B cell (primary cell): ENCODE measurements around the gene BDH1. TPM values are rescaled to one million over a fixed set of nuclear protein-coding genes. Genes with fewer than 3 reads are reported as not detected.

Source experiments
- ATAC-seq: fragments of 200-7000 bp; cut with Tn5 transposase; one replicate; pipeline ENCODE4 v1.10.0; 2021; ENCODE audit warnings: low read depth, mild to moderate bottlenecking, moderate number of reproducible peaks, moderate library complexity
- CTCF ChIA-PET: fragments of 350-600 bp; sonication (Branson Sonifier 250); formaldehyde crosslinking; loops from one replicate; lab custom pipeline; 2021; ENCODE audit warnings: antibody characterized with exemption, inconsistent platforms; lab: Charles Lee
- POLR2A ChIA-PET: fragments of 350-600 bp; sonication (Branson Sonifier 250); formaldehyde crosslinking; loops from one replicate; lab custom pipeline; 2021; ENCODE audit warnings: antibody characterized with exemption; lab: Charles Lee
- DNase-seq: peaks from one replicate; pipeline ENCODE4 v3.0.0; 2013
- H2AFZ ChIP-seq: 2 replicates; pipeline ENCODE4 v1.6.1; 2012; ENCODE audit warnings: mild to moderate bottlenecking, low read depth, low read length; ENCODE audit not compliant: insufficient read depth, poor library complexity, severe bottlenecking
- H3K27ac ChIP-seq, 2 donors: 1 replicate in 1 of 2; 2 replicates in 1 of 2; pipeline ENCODE4 v1.5.1; 2012 to 2013; ENCODE audit warnings: low read length in 2 of 2, mild to moderate bottlenecking in 2 of 2, moderate library complexity in 1 of 2
- H3K27me3 ChIP-seq, 4 experiments: fragments of 200-600 bp in 1 of 4; sonication (generic) in 1 of 4; replicated peaks in 1 of 4; 1 replicate in 2 of 4; 2 replicates in 2 of 4; pipeline versions ENCODE4 v1.6.1 to v1.7.0; 2013 to 2016; ENCODE audit warnings: low read length in 3 of 4, mild to moderate bottlenecking in 2 of 4, mixed read lengths in 1 of 4, moderate library complexity in 1 of 4; ENCODE audit not compliant: insufficient read depth in 4 of 4, control insufficient read depth in 3 of 4; ENCODE audit errors: control extremely low read depth in 1 of 4
- H3K36me3 ChIP-seq, 2 experiments: replicated peaks in 1 of 2; 1 replicate in 1 of 2; 2 replicates in 1 of 2; pipeline versions ENCODE4 v1.6.1 to v1.7.1; 2013; ENCODE audit warnings: low read length in 1 of 2; ENCODE audit not compliant: insufficient read depth in 2 of 2, control insufficient read depth in 1 of 2; ENCODE audit errors: control extremely low read depth in 1 of 2, extremely low read depth in 1 of 2
- H3K4me1 ChIP-seq, 2 donors: fragments of 200-600 bp in 1 of 2; sonication (generic) in 1 of 2; 1 replicate in 1 of 2; 2 replicates in 1 of 2; pipeline versions ENCODE4 v1.5.1 to v1.6.1; 2013 to 2017; ENCODE audit warnings: low read length in 2 of 2; ENCODE audit not compliant: control insufficient read depth in 2 of 2, insufficient read depth in 2 of 2
- H3K4me2 ChIP-seq: replicated peaks from 2 replicates; pipeline ENCODE3; 2012; ENCODE audit warnings: mild to moderate bottlenecking, low read depth, low read length; ENCODE audit not compliant: poor library complexity, severe bottlenecking
- H3K4me3 ChIP-seq, 5 experiments: fragments of 200-600 bp in 1 of 5; sonication (generic) in 1 of 5; 1 replicate in 3 of 5; 2 replicates in 2 of 5; pipeline versions ENCODE4 v1.5.1 to v1.7.0; 2011 to 2016; ENCODE audit warnings: low read length in 4 of 5, mild to moderate bottlenecking in 4 of 5, low read depth in 2 of 5, control low read depth in 1 of 5, moderate library complexity in 1 of 5; ENCODE audit not compliant: insufficient read depth in 1 of 5; ENCODE audit errors: control extremely low read depth in 1 of 5, extremely low read depth in 1 of 5
- H3K79me2 ChIP-seq: fragments of 200-600 bp; sonication (generic); one replicate; pipeline ENCODE4 v1.6.0; 2016; ENCODE audit warnings: low read length; ENCODE audit not compliant: control insufficient read depth, insufficient read depth
- H3K9ac ChIP-seq: fragments of 200-600 bp; sonication (generic); 2 replicates; pipeline ENCODE4 v1.6.1; 2017; ENCODE audit warnings: mild to moderate bottlenecking, low read length, moderate library complexity
- H3K9me3 ChIP-seq, 3 donors: one replicate each; pipeline versions ENCODE4 v1.6.1 to v1.7.1; 2013; ENCODE audit warnings: low read length in 2 of 3; ENCODE audit not compliant: control insufficient read depth in 2 of 3, insufficient read depth in 1 of 3; ENCODE audit errors: control extremely low read depth in 1 of 3
- H4K20me1 ChIP-seq: 2 replicates; pipeline ENCODE4 v1.6.0; 2012; ENCODE audit warnings: mild to moderate bottlenecking, low read length; ENCODE audit not compliant: insufficient read depth, control insufficient read depth, poor library complexity, severe bottlenecking
- H3K27ac Mint-ChIP-seq: one replicate; pipeline ENCODE4 v1.8.0; 2021; ENCODE audit warnings: mixed read lengths
- H3K27me3 Mint-ChIP-seq: one replicate; pipeline ENCODE4 v1.8.0; 2021; ENCODE audit warnings: mixed read lengths
- H3K4me1 Mint-ChIP-seq: one replicate; pipeline ENCODE4 v1.8.0; 2021; ENCODE audit warnings: mixed read lengths
- H3K4me3 Mint-ChIP-seq: one replicate; pipeline ENCODE4 v1.8.0; 2021; ENCODE audit warnings: mixed read lengths
- H3K9me3 Mint-ChIP-seq: one replicate; pipeline ENCODE4 v1.8.0; 2022; ENCODE audit warnings: mixed read lengths; ENCODE audit not compliant: insufficient read depth
- EZH2 ChIP-seq: IDR thresholded peaks from 2 replicates; pipeline ENCODE4 v1.6.1; 2012; ENCODE audit warnings: borderline replicate concordance, low read depth, mild to moderate bottlenecking, moderate library complexity, low read length; ENCODE audit not compliant: insufficient read depth, poor library complexity, severe bottlenecking
- WGBS: methylation state at CpG from one replicate; pipeline ENCODE4 v1.1.5; 2013; ENCODE audit warnings: missing lambda C conversion rate; ENCODE audit not compliant: insufficient coverage; 5-methylcytosine and 5-hydroxymethylcytosine counted together
- intact Hi-C: fragments of 100-400 bp; cut with micrococcal nuclease; formaldehyde crosslinking; loops from one replicate; pipeline ENCODE4 v1.10.0; 2022
- polyA plus RNA-seq: library from polyadenylated mRNA; depleted of rRNA; stranded (reverse); fragments of >200 nt; gene quantifications from 2 replicates; pipeline ENCODE4 v1.2.3, GENCODE V29; 2012
- total RNA-seq, 2 donors: library from RNA; stranded (reverse); fragments of 120-200 nt in 1 of 2; gene quantifications; 1 replicate in 1 of 2; 2 replicates in 1 of 2; pipeline versions ENCODE4 v1.2.3 to v1.2.4, GENCODE V29; 2013 to 2022
- TF ChIP-seq, protein P1 (sequence below): fragments of 200-600 bp; IDR thresholded peaks from one replicate; pipeline ENCODE4 v1.8.0; 2022; ENCODE audit warnings: antibody characterized with exemption, mild to moderate bottlenecking

BDH1 gene
- total and polyA plus RNA-seq, 2 donors (not counting 1 experiment from before 2014, with no cell fraction given): 21.1 to 59.3 TPM

DNA sequence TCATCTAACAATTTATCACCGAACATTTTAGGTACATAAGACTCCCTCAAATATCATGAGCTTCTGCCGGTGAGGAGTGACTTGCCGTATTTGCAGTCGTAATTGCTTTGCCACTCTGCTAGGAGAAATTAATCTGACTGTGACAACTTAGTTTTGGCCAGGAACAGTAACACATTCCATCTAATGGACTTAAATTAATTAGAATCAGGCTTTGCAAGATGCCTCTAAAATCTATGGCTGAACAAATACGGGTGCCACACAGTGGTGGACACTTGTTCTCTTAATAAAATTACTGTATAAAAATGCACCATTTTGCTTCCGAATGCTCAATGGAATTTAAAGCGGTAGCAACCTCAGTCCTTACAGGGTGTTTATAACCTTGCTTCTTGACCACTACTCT is 27.6 kb upstream of the BDH1 start:
- Mint-ChIP-seq H3K9me3 (no peaks in the 10 kb centered on the region), H3K4me1 (no peaks in the 10 kb centered on the region), H3K27me3 (peaks cover 17% of the 10 kb centered on the region), H3K4me3 (no peak overlapping the region), H3K27ac (no peak overlapping the region)
- Histone ChIP-seq H3K4me2 (no peak overlapping the region), H2AFZ (no peak overlapping the region), H3K27ac (no peak overlapping the region), H3K9ac (no peak overlapping the region), H3K36me3 (no peaks in the 10 kb centered on the region), H3K9me3 (no peaks in the 10 kb centered on the region), H4K20me1 (no peaks in the 10 kb centered on the region), H3K4me3 (no peak overlapping the region), H3K79me2 (no peaks in the 10 kb centered on the region), H3K27me3 (no peaks in the 10 kb centered on the region), H3K4me1 (no peaks in the 10 kb centered on the region)
- intact Hi-C loops: no loop called here
- POLR2A ChIA-PET: no interaction called here
- TF ChIP-seq, protein P1, sequence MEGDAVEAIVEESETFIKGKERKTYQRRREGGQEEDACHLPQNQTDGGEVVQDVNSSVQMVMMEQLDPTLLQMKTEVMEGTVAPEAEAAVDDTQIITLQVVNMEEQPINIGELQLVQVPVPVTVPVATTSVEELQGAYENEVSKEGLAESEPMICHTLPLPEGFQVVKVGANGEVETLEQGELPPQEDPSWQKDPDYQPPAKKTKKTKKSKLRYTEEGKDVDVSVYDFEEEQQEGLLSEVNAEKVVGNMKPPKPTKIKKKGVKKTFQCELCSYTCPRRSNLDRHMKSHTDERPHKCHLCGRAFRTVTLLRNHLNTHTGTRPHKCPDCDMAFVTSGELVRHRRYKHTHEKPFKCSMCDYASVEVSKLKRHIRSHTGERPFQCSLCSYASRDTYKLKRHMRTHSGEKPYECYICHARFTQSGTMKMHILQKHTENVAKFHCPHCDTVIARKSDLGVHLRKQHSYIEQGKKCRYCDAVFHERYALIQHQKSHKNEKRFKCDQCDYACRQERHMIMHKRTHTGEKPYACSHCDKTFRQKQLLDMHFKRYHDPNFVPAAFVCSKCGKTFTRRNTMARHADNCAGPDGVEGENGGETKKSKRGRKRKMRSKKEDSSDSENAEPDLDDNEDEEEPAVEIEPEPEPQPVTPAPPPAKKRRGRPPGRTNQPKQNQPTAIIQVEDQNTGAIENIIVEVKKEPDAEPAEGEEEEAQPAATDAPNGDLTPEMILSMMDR: no peak
- no peak for TF ChIP-seq EZH2
- CTCF ChIA-PET: no interaction called here
- ATAC-seq (no peak), DNase-seq (no peak)
- WGBS: 100% methylated on average over 4 of the region's 7 CpGs

DNA sequence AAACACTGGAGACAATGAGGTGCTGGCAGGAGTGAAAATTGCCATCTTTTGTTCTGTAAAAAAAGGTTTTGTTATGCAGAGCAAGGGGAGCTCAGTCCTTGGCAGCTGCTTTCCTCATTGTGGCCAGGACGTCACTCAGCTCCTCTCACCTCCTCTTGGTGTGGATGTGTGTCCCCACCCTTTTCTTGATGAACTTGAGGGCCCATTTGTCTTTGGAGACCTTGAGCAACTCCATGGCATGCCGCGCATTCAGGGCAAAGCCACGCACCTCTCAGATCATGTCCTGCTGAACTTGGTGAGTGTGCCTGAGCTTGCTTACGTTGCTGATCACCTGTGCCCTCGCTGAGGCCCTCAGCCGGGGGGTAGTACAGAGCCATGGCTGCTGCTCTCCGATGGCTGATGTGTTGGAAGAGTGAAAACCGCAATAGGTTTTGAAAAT is 24.5 kb upstream of the BDH1 start:
- intact Hi-C loops: no loop called here
- ATAC-seq (no peak), DNase-seq (no peak)
- no peaks in the 10 kb centered on the region for H3K4me1 Mint-ChIP-seq
- peaks cover 0 to 1% (median 0%) of the 10 kb centered on the region in 4 experiments for H3K27me3 ChIP-seq
- H4K20me1 ChIP-seq: no peaks in the 10 kb centered on the region
- H3K27me3 Mint-ChIP-seq: peaks cover 7% of the 10 kb centered on the region
- TF ChIP-seq, protein P1: no peak
- no peak for TF ChIP-seq EZH2
- H3K4me3 Mint-ChIP-seq: no peak overlapping the region
- no peak overlapping the region for H3K27ac ChIP-seq
- WGBS: 88% methylated on average over 7 of the region's 9 CpGs
- H3K9ac ChIP-seq: no peak overlapping the region
- no peak overlapping the region for H2AFZ ChIP-seq
- H3K9me3 Mint-ChIP-seq: no peaks in the 10 kb centered on the region
- H3K4me2 ChIP-seq: no peak overlapping the region
- no peak overlapping the region for H3K27ac Mint-ChIP-seq
- H3K4me1 ChIP-seq: no peaks in the 10 kb centered on the region
- no peaks in the 10 kb centered on the region for H3K36me3 ChIP-seq
- H3K9me3 ChIP-seq: no peaks in the 10 kb centered on the region
- ChIA-PET POLR2A (no interaction called here), CTCF (no interaction called here)
- no peak overlapping the region for H3K4me3 ChIP-seq
- H3K79me2 ChIP-seq: no peaks in the 10 kb centered on the region
